GM19035 (cell line): ENCODE measurements around the gene MOB3C.

Experiments used
- ATAC-seq: cut with Tn5 transposase; IDR thresholded peaks from one replicate; pipeline ENCODE4 v1.9.1; 2021; ENCODE audit not compliant: unreplicated experiment

Gene MOB3C

DNA sequence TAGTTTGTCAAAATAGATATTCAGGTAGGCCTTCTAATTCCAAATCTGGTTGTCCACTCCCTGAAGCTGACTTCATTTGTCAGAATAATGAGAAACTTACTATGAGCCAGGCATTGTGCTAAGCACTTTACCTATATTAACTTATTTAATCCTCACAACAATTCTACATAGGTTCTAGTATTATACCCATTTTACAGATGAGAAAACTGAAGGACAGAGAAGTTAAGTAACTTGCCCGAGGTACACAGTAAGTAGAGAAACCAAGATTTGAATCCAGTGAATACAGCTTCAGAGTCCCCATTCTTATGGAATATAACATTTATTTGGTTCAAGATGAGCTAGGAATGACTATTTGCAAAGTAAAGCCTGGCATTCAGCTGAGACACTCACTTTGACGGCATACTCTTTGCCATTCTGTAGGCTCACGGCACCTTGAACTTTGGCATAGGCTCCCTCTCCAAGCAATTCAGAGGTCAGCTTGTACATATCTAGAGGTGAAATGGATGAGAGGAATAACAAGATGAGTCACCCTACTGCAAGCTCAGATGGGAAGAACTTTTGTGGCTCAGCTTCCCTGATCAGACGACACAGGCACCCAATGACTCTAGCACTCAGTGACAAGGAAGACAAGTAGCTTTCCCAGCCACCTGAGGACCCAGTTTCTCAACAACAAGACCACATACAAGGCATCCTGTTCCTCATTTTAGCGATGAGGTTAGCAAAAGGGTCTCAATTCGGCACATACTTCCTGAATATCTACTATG is 36.3 kb downstream of the MOB3C start:
- ATAC-seq, result no peak

DNA sequence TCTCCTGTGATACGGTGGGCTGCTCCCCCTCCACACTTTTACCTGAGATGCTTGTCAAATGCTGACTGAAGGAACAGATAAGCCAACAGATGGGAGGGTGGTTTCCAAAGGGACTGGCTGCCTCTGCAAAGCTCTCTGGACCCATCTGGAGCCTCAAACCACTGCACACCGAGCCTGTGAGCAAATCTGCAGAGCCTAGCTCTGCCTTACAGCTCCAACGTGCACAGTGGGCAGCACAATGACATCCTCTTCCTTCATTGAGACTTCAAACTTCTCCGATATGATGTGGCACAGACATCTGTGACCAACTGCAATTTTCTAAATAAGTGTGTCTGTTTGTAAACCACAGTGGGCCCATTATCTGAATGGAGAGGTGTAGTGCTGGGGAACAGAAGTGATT is 38.9 kb downstream of the MOB3C start:
- ATAC-seq, result no peak

DNA sequence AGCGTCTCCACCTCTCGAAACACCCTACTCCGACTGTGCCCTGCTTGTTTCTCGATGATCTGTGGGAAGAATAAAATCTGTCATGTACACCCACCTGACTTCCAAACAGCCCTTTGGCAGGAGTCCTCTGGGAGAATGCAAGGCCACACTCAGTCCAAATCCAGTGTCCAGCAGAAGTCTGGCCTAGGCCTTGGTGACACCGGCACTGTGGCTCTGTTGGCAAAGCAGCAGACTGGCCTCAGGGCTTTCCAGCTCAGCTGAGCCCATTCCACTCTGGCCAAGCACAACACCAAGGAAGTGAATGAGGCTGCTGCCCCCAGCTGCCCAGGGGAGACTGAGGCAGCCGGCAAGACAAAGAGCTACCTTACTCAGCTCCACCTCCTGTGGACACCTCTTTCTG is 40.0 kb downstream of the MOB3C start:
- no peak for ATAC-seq

DNA sequence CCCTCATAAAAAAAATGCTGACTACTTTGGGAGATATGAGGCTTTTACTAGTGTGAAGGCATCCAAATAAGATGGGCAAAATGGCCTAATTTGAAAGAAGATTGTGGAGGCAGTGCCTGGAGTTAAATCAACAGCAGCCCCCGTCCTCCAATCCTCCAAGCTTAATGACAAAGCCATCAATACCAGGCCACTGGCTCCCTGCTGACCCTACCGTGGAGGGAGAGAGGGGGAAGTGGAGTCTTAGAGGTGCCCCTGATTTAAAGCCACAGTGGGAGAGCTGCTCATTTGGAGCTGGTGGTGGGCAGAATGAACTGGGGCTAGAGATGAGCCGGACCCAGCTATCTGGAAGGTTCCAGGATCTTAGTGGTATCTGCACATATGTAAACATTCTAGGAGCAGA is 40.8 kb downstream of the MOB3C start:
- ATAC-seq, result no peak

DNA sequence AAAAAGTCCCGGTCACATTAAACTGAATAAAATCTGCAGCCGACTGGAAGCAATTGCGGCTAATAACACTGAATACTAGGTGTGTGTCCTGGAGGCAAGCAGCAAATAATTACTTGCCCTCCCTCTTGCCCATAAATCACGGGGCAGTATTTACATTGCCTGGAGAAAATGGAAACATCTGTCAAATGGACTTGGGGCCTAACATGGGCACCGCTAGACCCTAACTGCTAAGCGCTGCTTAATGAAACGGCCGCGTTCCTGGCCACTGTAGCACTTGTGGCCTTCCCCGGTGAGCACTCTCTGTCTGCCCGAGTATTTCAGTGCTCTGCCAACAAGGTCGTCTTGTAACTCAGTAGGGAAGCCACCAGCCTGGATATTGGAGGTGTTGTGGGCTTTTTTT is 41.3 kb downstream of the MOB3C start:
- ATAC-seq, result no peak

DNA sequence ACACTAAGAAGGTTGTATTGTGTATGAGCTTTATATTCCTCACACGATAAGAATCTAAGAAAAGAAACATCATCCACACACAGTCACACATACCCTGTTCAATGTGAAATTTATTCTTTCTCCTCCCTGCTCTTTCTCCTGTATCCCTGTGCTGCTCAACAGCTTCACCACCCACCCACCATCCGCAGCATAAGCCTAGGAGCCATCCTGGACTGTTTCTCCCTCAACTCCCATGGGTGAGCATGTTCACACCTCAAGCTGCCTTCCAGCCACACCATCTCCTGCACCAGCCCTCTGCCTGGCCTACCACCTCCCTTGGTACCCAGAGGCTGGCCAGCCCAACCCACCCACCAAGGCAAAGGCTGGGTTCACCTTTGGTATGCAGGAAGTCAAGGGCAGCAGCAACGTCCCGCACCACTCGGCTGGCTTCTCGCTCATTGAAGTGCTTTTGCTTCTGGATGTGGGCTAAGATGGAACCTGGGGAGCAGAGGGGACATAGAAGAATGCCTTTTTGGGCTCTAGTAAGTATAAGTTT is 44.9 kb downstream of the MOB3C start:
- ATAC-seq, result no peak

DNA sequence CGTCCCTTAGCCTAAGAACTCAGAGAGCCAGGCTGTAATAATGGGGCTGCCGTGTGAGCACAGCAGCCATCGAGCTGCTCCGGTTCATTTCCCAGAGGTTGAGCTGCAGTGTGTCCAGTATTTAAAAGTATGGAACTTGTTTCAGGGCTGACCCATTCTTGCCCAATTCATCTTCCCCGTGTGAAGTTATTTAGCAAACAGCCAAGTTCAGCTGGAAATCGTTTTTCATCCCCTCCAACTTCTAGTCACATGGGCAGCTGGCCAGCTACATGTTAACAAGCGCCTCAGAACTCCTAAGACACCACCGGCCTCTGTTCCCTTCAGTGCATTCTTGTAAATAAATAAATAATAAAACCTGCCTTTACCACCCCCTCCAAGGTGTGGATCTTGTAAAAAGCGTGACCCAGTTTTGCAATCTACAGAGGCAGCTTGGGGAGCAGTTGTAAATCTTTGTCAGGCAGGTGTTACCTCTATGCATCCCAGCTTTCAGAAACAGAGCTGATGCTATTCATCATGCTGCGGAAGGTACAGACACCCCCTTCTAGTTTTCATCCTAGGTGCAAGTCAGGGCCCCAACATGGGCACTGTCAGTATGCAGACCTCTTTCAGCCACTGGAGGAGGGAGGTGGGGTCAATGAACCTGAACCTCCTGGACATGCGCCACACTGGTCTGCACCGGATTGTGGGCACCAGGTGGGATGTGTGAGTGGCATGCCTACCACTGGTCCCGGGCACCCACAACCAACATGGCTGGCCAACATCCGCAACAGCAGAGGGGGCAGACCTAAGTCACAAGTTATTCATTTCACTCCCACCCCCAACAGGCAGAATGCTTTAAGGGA is 46.5 kb downstream of the MOB3C start:
- ATAC-seq, result no peak

DNA sequence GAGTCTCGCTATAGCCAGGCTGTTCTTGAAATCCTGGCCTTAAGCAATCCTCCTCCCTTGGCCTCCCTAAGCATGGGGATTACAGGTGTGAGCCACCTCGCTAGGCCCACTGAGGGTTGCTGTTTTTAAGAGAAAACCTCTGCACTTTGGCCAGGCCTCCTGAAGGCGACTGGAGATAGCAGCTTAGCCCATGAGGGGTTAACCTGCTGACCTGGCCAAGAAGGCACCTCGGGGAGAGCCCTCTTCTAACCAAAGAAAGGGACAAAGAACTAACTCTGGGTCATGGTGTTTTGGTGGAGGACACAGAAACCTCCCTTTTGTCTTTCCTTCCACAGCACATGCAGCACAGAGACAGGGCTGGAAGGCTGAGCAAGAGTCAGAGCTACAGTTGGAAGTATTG is 47.5 kb downstream of the MOB3C start:
- no peak for ATAC-seq

DNA sequence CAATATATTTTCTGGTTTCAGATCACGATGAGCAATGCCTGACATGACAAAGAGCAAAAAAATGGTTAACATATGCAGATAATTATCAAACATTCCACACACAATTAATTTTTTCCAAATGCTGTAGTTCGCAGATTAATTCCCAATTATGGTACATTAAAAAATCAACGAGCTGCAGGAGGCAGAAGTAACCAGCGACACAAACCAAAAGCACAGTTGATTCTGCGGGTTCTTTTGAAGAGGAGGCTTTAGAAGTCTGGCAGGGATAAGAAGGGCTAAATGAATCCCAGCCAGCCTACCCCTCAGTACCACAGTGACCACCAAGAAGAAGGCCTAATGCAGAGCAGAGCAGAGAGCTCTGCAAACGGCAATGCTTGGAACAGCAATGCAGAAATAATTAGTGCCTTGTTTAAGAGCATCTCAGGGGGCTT is 48.1 kb downstream of the MOB3C start:
- no peak for ATAC-seq

DNA sequence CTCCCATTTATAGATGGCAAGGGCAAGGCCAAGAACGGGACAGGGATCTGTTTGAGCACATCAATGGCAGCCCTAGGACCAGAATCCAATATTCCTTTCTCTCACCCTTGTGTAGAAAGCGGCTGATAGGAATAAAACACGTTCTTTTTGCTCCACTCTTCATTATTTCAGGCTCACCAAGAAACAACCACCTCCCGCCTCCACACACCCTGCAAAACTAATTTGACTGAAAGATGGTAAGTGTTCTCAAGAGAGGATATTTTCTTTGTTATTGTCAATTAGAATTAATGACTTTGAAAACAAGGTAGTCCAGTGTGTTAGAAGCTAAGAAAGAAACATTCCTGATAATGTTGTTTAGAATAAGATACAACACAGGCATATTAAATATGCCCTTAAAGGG is 53.3 kb downstream of the MOB3C start:
- no peak for ATAC-seq

DNA sequence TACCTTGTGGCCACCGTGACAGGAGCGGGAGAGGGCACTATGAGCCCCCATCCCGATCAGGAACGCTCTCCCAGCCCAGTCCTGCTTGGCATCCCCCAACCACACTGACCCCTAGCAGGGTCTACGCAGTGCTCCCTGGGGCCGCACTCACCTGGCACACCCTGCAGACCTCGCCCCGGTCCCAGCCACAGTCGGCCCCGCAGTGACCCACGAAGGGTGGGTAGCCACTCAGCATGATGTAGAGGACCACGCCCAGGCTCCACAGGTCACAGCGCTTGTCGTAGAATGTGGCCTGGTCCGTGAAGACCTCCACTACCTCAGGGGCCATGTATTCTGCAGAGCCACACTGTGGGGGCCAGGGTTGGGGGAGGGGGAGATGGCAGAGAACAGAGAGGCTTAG is 54.1 kb downstream of the MOB3C start:
- no peak for ATAC-seq

DNA sequence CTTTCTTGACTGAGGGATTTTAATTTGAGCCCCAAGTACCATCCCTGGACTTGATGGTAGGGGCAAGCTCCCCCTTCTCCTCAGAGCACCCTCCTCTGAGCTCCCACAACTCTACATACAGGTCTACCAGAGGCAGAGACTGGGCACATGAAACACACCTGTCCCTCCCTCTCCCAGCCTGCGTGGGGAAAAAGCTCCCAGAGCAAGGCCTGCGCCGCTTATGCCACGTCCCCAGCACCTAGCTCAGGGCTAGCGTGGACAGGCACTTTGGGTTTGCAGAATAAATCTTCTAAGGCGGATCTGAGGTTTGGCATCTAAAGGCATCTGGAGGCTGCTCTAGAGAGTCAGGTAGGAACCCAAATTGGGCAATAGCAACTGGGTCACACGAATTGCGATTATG is 57.6 kb downstream of the MOB3C start:
- no peak for ATAC-seq

DNA sequence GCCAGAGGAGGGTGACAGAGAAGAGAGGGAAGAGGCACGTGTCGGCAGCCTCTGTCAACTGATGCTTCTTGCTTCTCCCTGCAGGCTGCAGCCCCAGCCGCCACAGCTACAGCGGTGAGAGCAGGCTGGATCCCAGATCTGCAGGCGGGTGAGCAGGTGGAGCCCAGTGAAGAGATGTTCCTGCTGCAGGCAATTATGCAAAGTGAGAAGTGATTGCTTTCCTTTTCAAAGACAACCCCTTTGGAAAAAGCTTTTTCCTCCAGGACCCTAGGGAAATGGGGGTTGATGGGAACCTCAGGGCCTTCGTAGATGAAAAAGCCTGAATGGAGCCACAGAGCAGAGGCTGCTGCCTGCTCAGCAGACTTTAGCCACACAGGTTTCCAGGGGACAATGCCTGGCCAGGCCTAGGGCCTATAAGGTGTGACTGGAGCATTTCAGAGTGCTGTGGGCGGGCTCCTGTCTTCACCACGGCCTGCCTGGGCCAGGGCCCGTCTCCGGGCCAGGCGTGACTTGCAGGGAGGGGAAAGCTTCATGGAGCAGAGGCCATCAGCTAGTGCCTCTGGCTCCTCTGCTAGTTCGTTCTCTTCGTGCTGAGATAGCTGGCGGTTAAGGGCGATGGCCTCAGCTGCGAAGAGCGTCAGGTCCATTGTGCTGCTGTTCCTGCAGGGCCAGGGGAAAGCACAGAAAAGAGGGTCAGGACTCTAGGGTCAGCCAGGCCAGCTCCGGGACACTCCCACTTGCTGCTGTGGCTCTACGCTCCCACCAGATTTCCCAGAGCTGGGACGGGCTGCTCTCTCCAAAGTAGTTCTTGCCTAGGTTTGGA is 58.3 kb downstream of the MOB3C start:
- no peak for ATAC-seq
